SH-SY5Y (cell line): ENCODE measurements around the gene CES2.

Experiments used
- GATA2 ChIP-seq: IDR thresholded peaks from 2 replicates; pipeline ENCODE4 v1.6.1; 2011; ENCODE audit warnings: mild to moderate bottlenecking, low read depth, low read length
- GATA3 ChIP-seq: IDR thresholded peaks from 2 replicates; pipeline ENCODE4 v1.6.1; 2011; ENCODE audit warnings: low read depth, mild to moderate bottlenecking, low read length, moderate library complexity

The CES2 gene

DNA sequence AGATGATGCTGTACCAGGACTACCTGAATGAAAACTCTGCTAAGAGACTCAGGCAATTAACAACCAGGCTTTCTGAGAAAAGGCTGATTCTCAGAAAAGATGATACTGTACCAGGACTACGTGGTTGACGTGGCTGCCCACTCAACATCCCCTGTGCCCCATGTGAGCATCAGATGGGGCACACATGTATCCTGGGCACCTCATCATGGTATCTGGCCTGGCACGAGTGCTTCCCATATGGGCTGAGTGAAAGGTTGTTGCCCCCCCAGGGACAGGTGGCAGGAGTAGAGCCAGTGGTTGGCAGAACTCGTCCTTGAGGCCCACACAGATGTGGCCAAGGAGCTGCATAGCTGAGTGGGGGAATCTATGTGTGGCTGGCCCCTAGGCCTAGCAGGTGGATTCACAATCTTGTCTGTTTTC is 49.6 kb downstream of the CES2 start:
- no peak for TF ChIP-seq GATA3

GRCh38 chr16:66986559-66986958 is 51.2 kb downstream of the CES2 start:
- no peak for TF ChIP-seq GATA2
- TF ChIP-seq GATA3 = no peak

DNA sequence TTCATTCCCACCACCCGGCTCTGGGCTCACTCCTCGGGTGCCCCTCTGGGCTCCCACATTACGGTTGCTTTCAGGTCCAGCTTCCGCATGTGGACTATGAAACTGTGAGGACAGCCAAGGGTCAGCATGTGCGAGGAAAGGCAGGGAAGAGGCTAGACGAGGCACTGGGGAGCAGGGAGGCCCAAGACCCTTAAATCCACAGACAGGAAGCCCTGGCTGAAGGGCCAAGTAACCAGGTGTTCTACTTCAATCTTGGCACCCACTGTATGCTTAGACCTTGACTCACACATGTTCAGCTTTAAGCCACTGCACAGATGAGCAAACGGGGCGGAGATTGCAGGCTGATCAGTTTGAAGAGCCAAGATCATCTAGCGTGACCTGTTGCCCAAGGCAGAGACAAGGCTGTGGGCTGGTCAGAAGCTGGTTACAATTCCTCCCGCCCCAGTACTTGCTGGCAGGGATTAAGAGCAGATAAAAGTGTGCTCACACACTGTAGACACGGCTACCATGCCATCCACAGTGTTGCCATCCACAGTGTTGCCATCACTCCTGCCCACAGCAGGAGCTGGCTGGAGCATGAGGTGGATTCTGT is 53.0 kb downstream of the CES2 start, which contains the start of gene CES4A:
TSS of gene CES4A (plus strand) at position 393 of the 592 bp plus-strand sequence. CDS start at position 577, 184 bp downstream.
- TF ChIP-seq GATA2 = no peak
- no peak for TF ChIP-seq GATA3

- no peak for TF ChIP-seq GATA3
- TF ChIP-seq GATA2 = no peak
Measured at GRCh38 chr16:66991545-66992077, 56.3 kb downstream of the CES2 start.
